Thymus (tissue), 11 donors: Measurements from ENCODE around the gene AAK1. TPM values are rescaled to one million over a fixed set of nuclear protein-coding genes. Genes with fewer than 3 reads are reported as not detected.
"Not testable (repeated sequence)": the region's sequence is repeated elsewhere in the genome, so short reads cannot be mapped to it uniquely, and the experiment has no call there.

Experiments used
- DNase-seq, 9 donors: peaks; one replicate each; pipeline ENCODE4 v3.0.0-alpha.2; 2013; ENCODE audit warnings: low spot score in 9 of 9, low read depth in 6 of 9, missing footprints in 1 of 9
- H3K27ac ChIP-seq, 2 donors: one replicate each; pipeline ENCODE4 v1.5.1; 2013; ENCODE audit warnings: control low read depth in 1 of 2, low read depth in 1 of 2, low read length in 1 of 2, mild to moderate bottlenecking in 1 of 2, moderate library complexity in 1 of 2
- H3K27me3 ChIP-seq, 2 donors: one replicate each; pipeline ENCODE4 v1.5.1; 2013; ENCODE audit warnings: low read length in 1 of 2; ENCODE audit not compliant: control insufficient read depth in 2 of 2, insufficient read depth in 1 of 2
- H3K36me3 ChIP-seq, 2 donors: one replicate each; pipeline ENCODE4 v1.5.1; 2013; ENCODE audit warnings: low read length in 1 of 2, mild to moderate bottlenecking in 1 of 2, moderate library complexity in 1 of 2; ENCODE audit not compliant: control insufficient read depth in 2 of 2, insufficient read depth in 2 of 2
- H3K4me1 ChIP-seq, 2 donors: one replicate each; pipeline ENCODE4 v1.5.1; 2013; ENCODE audit warnings: low read length in 2 of 2; ENCODE audit not compliant: control insufficient read depth in 2 of 2, insufficient read depth in 2 of 2
- H3K4me3 ChIP-seq, 2 donors: one replicate each; pipeline ENCODE4 v1.5.1; 2013; ENCODE audit warnings: low read length in 2 of 2, control low read depth in 1 of 2, mild to moderate bottlenecking in 1 of 2
- H3K9me3 ChIP-seq, 2 donors: one replicate each; pipeline ENCODE4 v1.5.1; 2013; ENCODE audit warnings: low read length in 1 of 2, mild to moderate bottlenecking in 1 of 2; ENCODE audit not compliant: control insufficient read depth in 2 of 2, insufficient read depth in 1 of 2
- WGBS: extraction: QIAGEN DNeasy Blood & Tissue Kit; methylation state at CpG from one replicate; pipeline ENCODE4 v1.1.7; 2013; 5-methylcytosine and 5-hydroxymethylcytosine counted together
- polyA plus RNA-seq: library from polyadenylated mRNA; stranded (reverse); fragments of 200-250 nt; gene quantifications from one replicate; pipeline ENCODE4 v1.2.3, GENCODE V29; 2013
- total RNA-seq: library from RNA; stranded (reverse); fragments of 120-200 nt; gene quantifications from one replicate; pipeline ENCODE4 v1.2.4, GENCODE V29; 2013
- donor health status: healthy.

The AAK1 gene
- total and polyA plus RNA-seq, 2 donors = 17.4 to 26.6 TPM

DNA sequence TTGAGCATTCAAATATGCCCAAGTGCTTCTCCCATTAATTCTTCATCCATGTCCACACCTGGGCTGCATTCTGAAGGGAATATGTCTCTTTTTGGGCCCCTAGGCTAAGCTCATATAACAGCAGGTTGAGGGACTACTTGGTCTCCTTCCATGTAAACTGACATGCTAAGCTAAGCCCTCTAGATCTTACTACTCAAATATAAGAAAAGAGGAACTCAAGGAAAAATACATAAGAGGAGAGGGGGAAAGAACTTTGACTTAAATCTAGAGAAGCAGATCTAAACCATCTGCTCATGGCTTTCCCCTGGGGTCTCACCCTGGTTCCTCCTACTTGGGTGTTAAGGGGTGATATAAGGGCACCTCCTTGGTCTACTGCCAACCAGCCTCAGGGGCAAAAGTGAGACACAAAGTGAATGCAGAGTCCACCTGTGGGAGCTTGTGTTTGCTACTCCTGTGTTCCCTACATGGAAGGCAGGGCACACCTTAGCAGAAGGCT is 186.5 kb downstream of the AAK1 start:
- peaks cover 0 to 2% of the 10 kb centered on the region in 2 donors for H3K4me1 ChIP-seq

DNA sequence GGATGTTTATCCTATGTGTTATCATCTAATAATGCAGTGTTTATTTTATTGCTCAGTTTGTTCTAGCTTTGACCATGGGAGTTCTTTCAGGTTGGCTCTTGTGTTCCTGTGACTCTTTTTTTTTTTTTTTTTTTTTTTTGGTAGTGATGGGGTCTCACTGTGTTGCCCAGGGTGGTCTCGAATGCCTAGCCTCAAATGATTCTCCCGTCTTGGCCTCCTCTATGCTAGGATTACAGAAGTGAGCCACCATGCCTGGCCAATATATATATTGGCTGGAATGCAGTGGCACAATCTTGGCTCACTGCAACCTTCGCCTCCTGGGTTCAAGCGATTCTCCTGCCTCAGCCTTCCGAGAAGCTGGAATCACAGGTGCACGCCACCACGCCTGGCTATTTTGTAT is 187.4 kb downstream of the AAK1 start:
- no peaks in the 10 kb centered on the region for H3K27me3 ChIP-seq
- no peak overlapping the region for H3K27ac ChIP-seq
- 99% methylated on average over 7 of the region's 7 CpGs for WGBS
- no peak for DNase-seq
- H3K36me3 ChIP-seq = no peaks in the 10 kb centered on the region
- H3K4me3 ChIP-seq = no peak overlapping the region
- peaks cover 0 to 2% of the 10 kb centered on the region in 2 donors for H3K4me1 ChIP-seq
- no peaks in the 10 kb centered on the region for H3K9me3 ChIP-seq

More for the DNA sequence above, 186.5 kb downstream of the AAK1 start:
- Histone ChIP-seq H3K36me3 (no peaks in the 10 kb centered on the region), H3K27me3 (no peaks in the 10 kb centered on the region), H3K27ac (no peak overlapping the region), H3K9me3 (no peaks in the 10 kb centered on the region), H3K4me3 (no peak overlapping the region)
- DNase-seq = no peak

DNA sequence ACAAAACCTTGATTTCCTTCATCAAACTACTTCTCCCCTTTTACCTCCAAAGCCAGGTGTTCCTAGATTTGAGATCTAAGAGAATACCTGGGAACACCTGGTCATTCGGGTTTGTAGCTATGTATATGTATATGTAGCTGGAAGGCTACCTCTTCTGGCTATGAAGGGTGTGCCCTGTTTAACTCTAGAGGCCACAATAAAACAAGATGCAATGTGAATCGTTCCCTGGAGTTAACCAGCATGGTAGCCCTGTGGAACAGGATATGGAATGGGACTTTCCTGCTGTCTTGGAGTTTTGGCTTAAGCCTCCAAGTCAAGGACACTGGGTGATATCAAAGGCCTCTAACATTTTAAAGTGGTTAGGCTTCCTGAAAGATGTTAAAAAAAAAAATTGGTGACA is 188.6 kb downstream of the AAK1 start:
- Histone ChIP-seq H3K27ac (no peak overlapping the region), H3K36me3 (no peaks in the 10 kb centered on the region), H3K27me3 (no peaks in the 10 kb centered on the region), H3K4me3 (no peak overlapping the region), H3K9me3 (no peaks in the 10 kb centered on the region), H3K4me1 (peaks cover 0 to 2% of the 10 kb centered on the region in 2 donors)
- no peak for DNase-seq
- 97% methylated on average over 2 of the region's 2 CpGs for WGBS

DNA sequence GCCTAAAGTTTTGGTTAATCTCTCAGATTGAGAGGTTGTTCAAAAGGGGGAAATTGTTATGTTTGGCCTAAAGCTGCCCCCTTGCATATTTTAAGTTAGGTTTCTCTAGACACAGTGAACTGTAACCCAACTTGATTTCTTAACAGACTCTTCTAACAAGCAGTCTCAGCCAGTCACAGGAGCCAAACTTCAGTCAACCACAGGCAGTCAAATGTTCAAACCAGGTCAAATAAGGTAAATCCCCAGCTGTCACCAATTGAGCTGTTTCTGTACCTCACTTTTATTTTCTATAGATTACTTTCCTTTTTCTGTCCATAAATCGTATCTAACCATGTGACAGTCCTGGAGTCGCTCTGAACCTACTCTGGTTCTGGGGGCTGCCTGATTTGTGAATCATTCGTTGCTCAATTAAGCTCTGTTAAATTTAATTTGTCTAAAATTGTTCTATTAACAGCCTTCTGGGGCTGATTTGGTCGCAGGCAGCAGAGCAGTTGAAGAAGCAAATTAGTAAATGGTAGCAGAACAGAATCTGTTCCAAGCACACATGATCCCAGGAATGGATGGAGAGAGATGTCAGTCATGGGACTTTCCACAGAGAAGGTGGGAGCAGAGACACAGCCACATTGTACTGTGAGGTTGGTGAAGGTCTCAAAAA is 189.9 kb downstream of the AAK1 start:
- Histone ChIP-seq H3K4me3 (no peak overlapping the region), H3K27ac (no peak overlapping the region), H3K36me3 (no peaks in the 10 kb centered on the region), H3K9me3 (no peaks in the 10 kb centered on the region), H3K4me1 (peaks cover 0 to 2% of the 10 kb centered on the region in 2 donors), H3K27me3 (no peaks in the 10 kb centered on the region)
- WGBS = 94% methylated on average over 4 of the region's 4 CpGs
- no peak for DNase-seq

DNA sequence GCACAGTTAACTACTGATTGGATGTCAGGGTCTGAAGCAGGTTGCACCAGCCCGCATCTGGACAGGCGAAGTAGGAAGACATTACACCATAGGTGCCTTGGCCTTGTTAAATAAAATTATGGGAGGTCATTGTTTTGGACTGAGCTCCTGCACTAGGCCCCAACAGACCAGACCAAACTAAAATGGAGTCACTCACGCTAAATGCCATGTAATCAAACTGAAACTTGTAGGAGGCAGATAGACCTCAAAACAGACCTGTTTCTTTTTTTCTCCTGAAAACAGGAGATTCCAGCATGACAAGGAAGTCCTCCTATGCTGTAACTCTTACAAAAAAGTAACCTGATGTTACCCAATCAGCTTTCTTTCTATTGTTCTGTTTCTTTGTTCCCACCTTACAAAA is 190.9 kb downstream of the AAK1 start:
- Histone ChIP-seq H3K27me3 (no peaks in the 10 kb centered on the region), H3K4me1 (peaks cover 0 to 2% of the 10 kb centered on the region in 2 donors), H3K27ac (no peak overlapping the region), H3K36me3 (no peaks in the 10 kb centered on the region), H3K9me3 (no peaks in the 10 kb centered on the region), H3K4me3 (no peak overlapping the region)
- WGBS = 98% methylated on average over 3 of the region's 3 CpGs
- no peak for DNase-seq

DNA sequence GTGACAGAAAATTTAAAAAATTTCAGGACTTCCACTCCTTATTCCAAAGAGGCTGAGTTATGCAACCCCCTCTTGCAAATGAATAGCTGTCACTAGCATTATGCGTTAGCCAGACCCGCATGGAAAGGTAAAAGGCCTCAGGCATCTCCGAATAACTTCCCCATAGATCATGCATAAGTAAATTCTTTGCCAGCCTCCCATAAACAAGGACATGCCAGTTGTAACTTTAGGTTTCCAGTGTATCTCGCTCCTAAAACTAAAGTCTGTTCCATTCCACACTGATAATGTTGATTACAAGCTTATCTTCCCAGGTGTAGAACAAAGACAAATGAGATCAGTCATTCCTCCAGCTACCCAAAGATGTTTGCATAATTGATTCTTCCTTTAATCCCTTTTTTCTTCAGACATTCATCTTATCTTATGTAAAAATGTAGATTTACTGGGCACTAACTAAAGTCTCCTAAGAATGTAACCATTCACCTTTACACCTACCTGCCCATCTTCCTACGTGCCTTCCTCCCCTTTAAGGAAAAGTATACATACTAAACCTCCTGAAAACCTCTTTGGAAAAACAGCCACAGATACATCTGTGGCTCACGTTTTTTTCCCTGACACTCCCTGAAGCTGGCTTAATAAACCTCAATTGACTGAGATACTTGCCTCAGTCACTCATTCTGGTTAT is 192.7 kb downstream of the AAK1 start:
- DNase-seq = no peak
- H3K36me3 ChIP-seq = no peaks in the 10 kb centered on the region
- 98% methylated on average over 6 of the region's 6 CpGs for WGBS

DNA sequence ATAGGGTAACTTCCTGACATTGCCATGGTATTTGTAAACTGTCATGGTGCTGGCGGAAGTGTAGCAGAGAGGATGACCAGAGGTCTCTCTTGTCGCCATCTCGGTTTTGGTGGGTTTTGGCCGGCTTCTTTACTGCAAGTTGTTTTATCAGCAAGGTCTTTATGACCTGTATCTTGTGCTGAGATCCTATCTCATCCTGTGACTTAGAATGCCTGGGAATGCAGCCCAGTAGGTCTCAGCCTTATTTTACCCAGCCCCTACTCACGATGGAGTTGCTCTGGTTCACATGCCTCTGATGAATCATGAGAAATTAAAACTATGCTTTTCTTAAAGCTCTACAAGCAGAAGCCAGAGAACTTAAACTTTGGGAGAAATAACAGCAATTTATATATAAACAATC is 193.6 kb downstream of the AAK1 start:
- WGBS = 99% methylated on average over 5 of the region's 5 CpGs
- peaks cover 0 to 2% of the 10 kb centered on the region in 2 donors for H3K4me1 ChIP-seq

More for the DNA sequence above, 192.7 kb downstream of the AAK1 start:
- Histone ChIP-seq H3K27ac (no peak overlapping the region), H3K4me3 (no peak overlapping the region), H3K4me1 (peaks cover 0 to 2% of the 10 kb centered on the region in 2 donors), H3K27me3 (no peaks in the 10 kb centered on the region), H3K9me3 (no peaks in the 10 kb centered on the region)

DNA sequence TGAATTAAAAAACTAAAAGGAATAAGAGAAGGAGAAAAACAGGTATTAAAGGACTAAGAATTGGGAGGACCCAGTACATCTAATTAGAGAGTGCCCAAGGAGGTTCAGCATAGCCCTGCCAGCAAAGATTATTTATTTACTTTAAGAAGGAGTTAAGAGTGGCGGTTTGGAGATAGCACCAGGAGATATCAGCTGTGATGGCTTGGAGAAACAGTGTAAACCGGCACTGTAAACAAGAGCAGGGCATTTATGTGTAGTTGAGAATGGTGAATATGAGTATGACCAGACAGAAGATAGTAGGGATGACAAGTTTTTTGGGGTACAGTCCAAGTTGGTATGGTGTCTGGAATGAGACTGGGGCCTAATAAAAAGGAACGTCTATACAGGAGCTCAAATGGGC is 199.9 kb downstream of the AAK1 start:
- not testable (repeated sequence) for H3K4me3 ChIP-seq, H3K27me3 ChIP-seq, H3K4me1 ChIP-seq, H3K27ac ChIP-seq, DNase-seq, H3K9me3 ChIP-seq, H3K36me3 ChIP-seq
- over 99% methylated on average over 3 of the region's 3 CpGs for WGBS

More for the DNA sequence above, 193.6 kb downstream of the AAK1 start:
- Histone ChIP-seq H3K27me3 (no peaks in the 10 kb centered on the region), H3K4me3 (no peak overlapping the region), H3K9me3 (no peaks in the 10 kb centered on the region), H3K36me3 (no peaks in the 10 kb centered on the region), H3K27ac (no peak overlapping the region)
- DNase-seq = no peak

DNA sequence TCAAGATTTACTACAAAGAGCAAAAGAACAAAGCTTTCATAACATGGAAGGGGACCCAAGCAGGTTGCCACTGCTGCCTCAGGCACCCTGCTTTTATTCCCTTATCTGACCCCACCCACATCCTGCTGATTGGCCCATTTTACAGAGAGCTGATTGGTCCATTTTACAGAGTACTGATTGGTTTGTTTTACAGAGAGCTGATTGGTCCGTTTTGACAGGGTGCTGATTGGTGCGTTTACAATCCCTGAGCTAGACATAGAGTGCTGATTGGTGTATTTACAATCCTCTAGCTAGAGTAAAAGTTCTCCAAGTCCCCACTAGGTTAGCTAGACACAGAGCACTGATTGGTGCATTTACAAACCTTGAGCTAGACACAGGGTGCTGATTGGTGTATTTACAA is 204.0 kb downstream of the AAK1 start:
- WGBS = 98% methylated on average over 2 of the region's 2 CpGs
- not testable (repeated sequence) for H3K36me3 ChIP-seq

More for the DNA sequence above, 204.0 kb downstream of the AAK1 start:
- H3K9me3 ChIP-seq, H3K4me1 ChIP-seq, H3K27ac ChIP-seq, DNase-seq, H3K4me3 ChIP-seq, H3K27me3 ChIP-seq: not testable (repeated sequence)
